Tibial artery (tissue), 4 donors: ENCODE measurements around the gene FCN3.

Experiments
- DNase-seq, 2 donors: peaks; one replicate each; pipeline ENCODE4 v3.0.0-alpha.2; 2019
- H3K27ac ChIP-seq, 2 donors: fragments of 200-600 bp; sonication (generic) in 1 of 2; 1 replicate in 1 of 2; 2 replicates in 1 of 2; pipeline ENCODE4 v1.5.1; 2018 to 2019; ENCODE audit warnings: mild to moderate bottlenecking in 1 of 2
- H3K27me3 ChIP-seq, 2 donors: fragments of 200-600 bp; sonication (generic) in 1 of 2; one replicate each; pipeline versions ENCODE4 v1.5.1 to v1.6.0; 2016 to 2019
- H3K36me3 ChIP-seq, 3 donors: fragments of 200-600 bp; sonication (generic) in 2 of 3; one replicate each; pipeline ENCODE4 v1.5.1; 2016 to 2019; ENCODE audit warnings: mild to moderate bottlenecking in 2 of 3
- H3K4me1 ChIP-seq, 4 donors: fragments of 200-600 bp; sonication (generic) in 2 of 4; 1 replicate in 3 of 4; 2 replicates in 1 of 4; pipeline ENCODE4 v1.5.1; 2016 to 2019
- H3K4me3 ChIP-seq, 2 donors: fragments of 200-600 bp; sonication (generic) in 1 of 2; 1 replicate in 1 of 2; 2 replicates in 1 of 2; pipeline ENCODE4 v1.5.1; 2018 to 2019; ENCODE audit warnings: mild to moderate bottlenecking in 2 of 2
- H3K9me3 ChIP-seq, 3 donors: fragments of 200-600 bp; sonication (generic) in 1 of 3; one replicate each; pipeline ENCODE4 v1.5.1; 2016 to 2019
- CTCF ChIP-seq, 2 experiments: fragments of 200-600 bp in 1 of 2; fragments of 450-650 bp in 1 of 2; IDR thresholded peaks; one replicate each; pipeline ENCODE4 v1.5.1; 2017 to 2019; ENCODE audit warnings: antibody characterized with exemption in 2 of 2, mild to moderate bottlenecking in 1 of 2, moderate library complexity in 1 of 2
- intact Hi-C: fragments of 100-400 bp; cut with DNase I; formaldehyde crosslinking; loops from one replicate; pipeline ENCODE4 v1.15.0; 2023; ENCODE audit warnings: low total_unique reads

Gene FCN3

GRCh38 chr1:27358928-27359313, 15.7 kb downstream of the FCN3 start:
- no peak overlapping the region for H3K4me3 ChIP-seq
- H3K9me3 ChIP-seq = no peaks in the 10 kb centered on the region
- peaks cover 0 to 13% (median 7%) of the 10 kb centered on the region in 4 donors for H3K4me1 ChIP-seq
- H3K27ac ChIP-seq = no peak overlapping the region
- peaks cover 76 to 100% (median 89%) of the 10 kb centered on the region in 3 donors for H3K36me3 ChIP-seq
- no peak for DNase-seq
- intact Hi-C loops = loop anchor here (5.0 to 10.0 kb wide), 2 partner anchors 33 to 54 kb away; partner anchors contain the start of gene GPR3
- no peaks in the 10 kb centered on the region for H3K27me3 ChIP-seq
- TF ChIP-seq CTCF (IDR thresholded peaks at IDR 0.05) = no peak

- no peak for TF ChIP-seq CTCF (IDR thresholded peaks at IDR 0.05)
- no peak overlapping the region for H3K4me3 ChIP-seq
- H3K4me1 ChIP-seq = peaks cover 0 to 7% (median 3%) of the 10 kb centered on the region in 4 donors
- peaks cover 70 to 100% (median 87%) of the 10 kb centered on the region in 3 donors for H3K36me3 ChIP-seq
- no peak overlapping the region for H3K27ac ChIP-seq
- no peak for DNase-seq
- H3K9me3 ChIP-seq = no peaks in the 10 kb centered on the region
- no peaks in the 10 kb centered on the region for H3K27me3 ChIP-seq
- intact Hi-C loops = loop anchor here (5.0 to 10.0 kb wide), 2 partner anchors 34 to 53 kb away; partner anchors contain the start of gene GPR3
Measured at GRCh38 chr1:27358038-27358927, 16.3 kb downstream of the FCN3 start.

- intact Hi-C loops = loop anchor here (5.0 to 10.0 kb wide), 2 partner anchors 35 to 53 kb away; partner anchors contain the start of gene GPR3
- Histone ChIP-seq H3K36me3 (peaks cover 61 to 98% (median 82%) of the 10 kb centered on the region in 3 donors), H3K27ac (no peak overlapping the region), H3K4me3 (no peak overlapping the region), H3K27me3 (no peaks in the 10 kb centered on the region), H3K4me1 (peaks cover 0 to 6% (median 3%) of the 10 kb centered on the region in 4 donors), H3K9me3 (no peaks in the 10 kb centered on the region)
- peak; percentile 53 to 81 for DNase-seq
- peak; percentile 96 to 97 for TF ChIP-seq CTCF (IDR thresholded peaks at IDR 0.05)
Measured at GRCh38 chr1:27357281-27358037, 17.2 kb downstream of the FCN3 start.

- intact Hi-C loops = loop anchor here (5.0 to 10.0 kb wide), 2 partner anchors 36 to 52 kb away; partner anchors contain the start of gene GPR3
- Histone ChIP-seq H3K27ac (no peak overlapping the region), H3K36me3 (peaks cover 54 to 91% (median 75%) of the 10 kb centered on the region in 3 donors), H3K4me1 (peaks cover 0 to 6% (median 3%) of the 10 kb centered on the region in 4 donors), H3K27me3 (no peaks in the 10 kb centered on the region), H3K4me3 (no peak overlapping the region), H3K9me3 (no peaks in the 10 kb centered on the region)
- no peak for DNase-seq
- no peak for TF ChIP-seq CTCF (IDR thresholded peaks at IDR 0.05)
Measured at GRCh38 chr1:27356619-27357280, 17.9 kb downstream of the FCN3 start.

GRCh38 chr1:27356277-27356618, 18.4 kb downstream of the FCN3 start:
- Histone ChIP-seq H3K27me3 (no peaks in the 10 kb centered on the region), H3K4me3 (no peak overlapping the region), H3K27ac (no peak overlapping the region), H3K4me1 (peaks cover 0 to 11% (median 6%) of the 10 kb centered on the region in 4 donors), H3K9me3 (no peaks in the 10 kb centered on the region), H3K36me3 (peaks cover 49 to 86% (median 70%) of the 10 kb centered on the region in 3 donors)
- no peak for DNase-seq
- no peak for TF ChIP-seq CTCF (IDR thresholded peaks at IDR 0.05)
- intact Hi-C loops = loop anchor here (5.0 to 10.0 kb wide), 2 partner anchors 36 to 51 kb away; partner anchors contain the start of gene GPR3
